K562 (cell line): ENCODE results near the gene PACRG. TPM values are rescaled to one million over a fixed set of nuclear protein-coding genes. Genes with fewer than 3 reads are reported as not detected.

Experiments
- ATAC-seq: fragments of 200-7000 bp; cut with Tn5 transposase; 3 replicates; pipeline ENCODE4 v1.9.1; 2020; ENCODE audit warnings: moderate library complexity
- BruUV-seq: library from RNA; stranded (reverse); fragments of 400-500 nt; replicated peaks from 2 replicates; lab custom pipeline; 2021; lab: Mats Ljungman, UMichigan
- CTCF ChIA-PET: fragments of 300-600 bp; formaldehyde crosslinking; extraction: SDS; loops from one replicate; lab custom pipeline; 2021; ENCODE audit warnings: low intra/inter-chr PET ratio; lab: Yijun Ruan, JAX
- POLR2A ChIA-PET: fragments of 300-600, 350-650 bp; sonication (Branson Sonifier 250); formaldehyde crosslinking; extraction: SDS; loops from one replicate; lab custom pipeline; 2021; ENCODE audit warnings: antibody characterized with exemption, inconsistent platforms; lab: Yijun Ruan, JAX
- DNase-seq, 4 experiments: peaks; one replicate each; pipeline versions ENCODE4 v3.0.0 to v3.0.0-alpha.2; 2011 to 2018; ENCODE audit warnings: low spot score in 3 of 4, mixed read lengths in 3 of 4; ENCODE audit errors: extremely low read depth in 1 of 4
- FAIRE-seq: peaks from 2 replicates; lab custom pipeline; 2011; peaks lifted over from hg19 to GRCh38; lab: Jason Lieb, UNC
- H2AFZ ChIP-seq: 2 replicates; pipeline ENCODE4 v1.6.0; 2011; ENCODE audit warnings: low read depth, low read length, control low read depth, inconsistent platforms
- H3K27ac ChIP-seq: fragments of 200-600 bp; 3 replicates; pipeline ENCODE4 v1.8.0; 2011; ENCODE audit warnings: low read depth, mild to moderate bottlenecking, control low read depth, inconsistent platforms, low read length, moderate library complexity, mixed read lengths; ENCODE audit errors: extremely low read depth
- H3K27me3 ChIP-seq, 2 experiments: fragments of 300-600 bp in 1 of 2; 2 replicates in 1 of 2; 3 replicates in 1 of 2; pipeline versions ENCODE4 v1.6.0 to v1.8.0; 2011; ENCODE audit warnings: inconsistent platforms in 2 of 2, low read length in 2 of 2, mild to moderate bottlenecking in 1 of 2, mixed read lengths in 1 of 2, moderate library complexity in 1 of 2; ENCODE audit not compliant: control insufficient read depth in 2 of 2, insufficient read depth in 2 of 2
- H3K36me3 ChIP-seq: fragments of 300-600 bp; 3 replicates; pipeline ENCODE4 v1.8.0; 2011; ENCODE audit warnings: mild to moderate bottlenecking, low read length, inconsistent platforms; ENCODE audit not compliant: control insufficient read depth, insufficient read depth
- H3K4me1 ChIP-seq, 2 experiments: fragments of 200-600 bp in 1 of 2; replicated peaks in 1 of 2; 2 replicates in 1 of 2; 3 replicates in 1 of 2; pipeline versions ENCODE4 v1.5.1 to v1.8.0; 2011; ENCODE audit warnings: inconsistent platforms in 2 of 2, low read length in 2 of 2, mild to moderate bottlenecking in 1 of 2, mixed read lengths in 1 of 2, moderate library complexity in 1 of 2; ENCODE audit not compliant: control insufficient read depth in 2 of 2, insufficient read depth in 2 of 2
- H3K4me2 ChIP-seq: 2 replicates; pipeline ENCODE4 v1.6.1; 2011; ENCODE audit warnings: low read length, control low read depth, inconsistent platforms, mixed read lengths; ENCODE audit not compliant: insufficient read depth
- H3K4me3 ChIP-seq: fragments of 200-600 bp; sonication (generic), shearing (Covaris generic); 2 replicates; pipeline ENCODE4 v1.5.1; 2016; ENCODE audit warnings: control low read depth, inconsistent platforms
- H3K79me2 ChIP-seq: fragments of 200-600 bp; 3 replicates; pipeline ENCODE4 v1.8.0; 2011; ENCODE audit warnings: low read length, inconsistent platforms; ENCODE audit not compliant: control insufficient read depth, insufficient read depth
- H3K9ac ChIP-seq, 2 experiments: 2 replicates each; pipeline versions ENCODE4 v1.6.0 to v1.6.1; 2011; ENCODE audit warnings: low read depth in 2 of 2, low read length in 2 of 2, control low read depth in 1 of 2, inconsistent platforms in 1 of 2, mild to moderate bottlenecking in 1 of 2, mixed read lengths in 1 of 2; ENCODE audit not compliant: insufficient read depth in 1 of 2
- H3K9me1 ChIP-seq: one replicate; pipeline ENCODE4 v1.6.0; 2011; ENCODE audit warnings: inconsistent platforms, mild to moderate bottlenecking, low read length, moderate library complexity; ENCODE audit not compliant: control insufficient read depth, insufficient read depth
- H3K9me3 ChIP-seq: replicated peaks from 2 replicates; pipeline ENCODE4 v1.5.1; 2011; ENCODE audit warnings: low read depth, low read length, inconsistent platforms; ENCODE audit not compliant: control insufficient read depth, insufficient read depth
- H4K20me1 ChIP-seq: replicated peaks from 2 replicates; pipeline ENCODE4 v1.6.1; 2011; ENCODE audit warnings: low read length, inconsistent platforms, mixed read lengths; ENCODE audit not compliant: control insufficient read depth, insufficient read depth
- CAMTA2 ChIP-seq: fragments of 250-450 bp; sonication (Bioruptor Pico); conservative IDR thresholded peaks from 2 replicates; pipeline ENCODE4 v1.5.1; 2022
- PHB2 ChIP-seq: fragments of 450-650 bp; IDR thresholded peaks from 2 replicates; pipeline ENCODE4 v1.6.1; 2017; ENCODE audit warnings: low read depth
- RBM22 ChIP-seq: fragments of 200-400 bp; formaldehyde crosslinking; IDR thresholded peaks from 2 replicates; pipeline ENCODE4 v1.6.1; 2018; ENCODE audit warnings: low read length, low read depth; ENCODE audit not compliant: poor library complexity, severe bottlenecking
- SRSF1 ChIP-seq: fragments of 200-400 bp; formaldehyde crosslinking; IDR thresholded peaks from 2 replicates; pipeline ENCODE4 v1.6.1; 2017; ENCODE audit warnings: mild to moderate bottlenecking, low read depth, low read length, moderate library complexity
- WGBS: fragments of 100-300 bp; shearing (Covaris generic); methylation state at CpG from one replicate; pipeline ENCODE4 v1.1.6; 2016; ENCODE audit warnings: low coverage, mixed read lengths; ENCODE audit not compliant: insufficient coverage; ENCODE audit errors: missing lambda C conversion rate; 5-methylcytosine and 5-hydroxymethylcytosine counted together
- in situ Hi-C: fragments of 300-500 bp; cut with MboI; formaldehyde crosslinking; loops from 4 replicates; pipeline ENCODE4 v1.15.0; 2018; ENCODE audit warnings: inconsistent platforms, mixed read lengths
- intact Hi-C: fragments of 100-400 bp; cut with micrococcal nuclease; formaldehyde crosslinking; loops from 2 replicates; pipeline ENCODE4 v1.14.2; 2022
- polyA plus RNA-seq, 8 experiments: library from polyadenylated mRNA; depleted of rRNA in 4 of 8; stranded (reverse) in 5 of 8; unstranded in 3 of 8; fragments of >200 nt; fragmentation: Nextera tagmentation in 2 of 8; fragmentation: Illumina TruSeq in 1 of 8; extraction: Ambion mirVana in 2 of 8; extraction: Trizol in 1 of 8; gene quantifications; 2 replicates each; pipeline versions ENCODE4 v1.2.1 to v1.2.3, GENCODE V29; 2011 to 2014; ENCODE audit warnings: inconsistent platforms in 1 of 8, missing spikeins in 1 of 8
- total RNA-seq, 7 experiments: library from RNA; depleted of rRNA in 6 of 7; stranded (reverse); fragments of >200 nt in 6 of 7; fragmentation: Illumina TruSeq in 2 of 7; extraction: Trizol in 2 of 7; gene quantifications; 2 replicates each; pipeline versions ENCODE4 v1.2.1 to v1.2.3, GENCODE V29; 2011 to 2021; ENCODE audit warnings: low replicate concordance in 1 of 7
- TF ChIP-seq, protein P1 (sequence below): fragments of 250-450 bp; sonication (Bioruptor Pico); IDR thresholded peaks from 2 replicates; pipeline ENCODE4 v1.4.0; 2020
- TF ChIP-seq, protein P2 (sequence below): IDR thresholded peaks from 2 replicates; pipeline ENCODE4 v1.6.1; 2012; ENCODE audit warnings: low read depth, low read length, improper control_type of control experiment, borderline replicate concordance

PACRG gene
- total and polyA plus RNA-seq, 9 of the 15 experiments (the other 6 are each of a cell fraction or from before 2014, with no cell fraction given) = 0.04 TPM; not detected in 8

DNA sequence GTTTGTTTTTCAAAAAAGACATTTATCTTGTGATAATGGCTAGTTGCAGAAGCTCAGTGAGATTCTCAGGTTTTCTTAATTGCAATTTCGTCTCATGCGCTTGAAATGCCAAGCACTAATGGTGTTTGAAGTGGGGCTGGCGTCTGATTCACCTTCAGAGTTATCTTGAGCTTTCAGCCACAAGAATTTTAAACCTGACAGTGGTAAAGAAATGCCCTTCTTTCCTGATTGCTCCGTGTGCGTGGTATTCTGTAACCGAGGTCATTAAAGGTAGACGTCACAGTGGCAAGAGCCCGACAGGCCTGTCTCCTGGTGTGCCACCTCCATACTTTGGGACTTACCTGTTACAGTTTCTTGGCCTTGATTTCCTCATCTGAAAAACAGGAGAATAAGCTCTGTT, 560.3 kb downstream of the PACRG start:
- H3K27me3 ChIP-seq = peaks cover 47 to 68% of the 10 kb centered on the region in 2 experiments
- ATAC-seq (no peak), FAIRE-seq (no peak), DNase-seq (no peak)
- in situ Hi-C loops = no loop called here
- H3K36me3 ChIP-seq = no peaks in the 10 kb centered on the region
- TF ChIP-seq, protein P1, sequence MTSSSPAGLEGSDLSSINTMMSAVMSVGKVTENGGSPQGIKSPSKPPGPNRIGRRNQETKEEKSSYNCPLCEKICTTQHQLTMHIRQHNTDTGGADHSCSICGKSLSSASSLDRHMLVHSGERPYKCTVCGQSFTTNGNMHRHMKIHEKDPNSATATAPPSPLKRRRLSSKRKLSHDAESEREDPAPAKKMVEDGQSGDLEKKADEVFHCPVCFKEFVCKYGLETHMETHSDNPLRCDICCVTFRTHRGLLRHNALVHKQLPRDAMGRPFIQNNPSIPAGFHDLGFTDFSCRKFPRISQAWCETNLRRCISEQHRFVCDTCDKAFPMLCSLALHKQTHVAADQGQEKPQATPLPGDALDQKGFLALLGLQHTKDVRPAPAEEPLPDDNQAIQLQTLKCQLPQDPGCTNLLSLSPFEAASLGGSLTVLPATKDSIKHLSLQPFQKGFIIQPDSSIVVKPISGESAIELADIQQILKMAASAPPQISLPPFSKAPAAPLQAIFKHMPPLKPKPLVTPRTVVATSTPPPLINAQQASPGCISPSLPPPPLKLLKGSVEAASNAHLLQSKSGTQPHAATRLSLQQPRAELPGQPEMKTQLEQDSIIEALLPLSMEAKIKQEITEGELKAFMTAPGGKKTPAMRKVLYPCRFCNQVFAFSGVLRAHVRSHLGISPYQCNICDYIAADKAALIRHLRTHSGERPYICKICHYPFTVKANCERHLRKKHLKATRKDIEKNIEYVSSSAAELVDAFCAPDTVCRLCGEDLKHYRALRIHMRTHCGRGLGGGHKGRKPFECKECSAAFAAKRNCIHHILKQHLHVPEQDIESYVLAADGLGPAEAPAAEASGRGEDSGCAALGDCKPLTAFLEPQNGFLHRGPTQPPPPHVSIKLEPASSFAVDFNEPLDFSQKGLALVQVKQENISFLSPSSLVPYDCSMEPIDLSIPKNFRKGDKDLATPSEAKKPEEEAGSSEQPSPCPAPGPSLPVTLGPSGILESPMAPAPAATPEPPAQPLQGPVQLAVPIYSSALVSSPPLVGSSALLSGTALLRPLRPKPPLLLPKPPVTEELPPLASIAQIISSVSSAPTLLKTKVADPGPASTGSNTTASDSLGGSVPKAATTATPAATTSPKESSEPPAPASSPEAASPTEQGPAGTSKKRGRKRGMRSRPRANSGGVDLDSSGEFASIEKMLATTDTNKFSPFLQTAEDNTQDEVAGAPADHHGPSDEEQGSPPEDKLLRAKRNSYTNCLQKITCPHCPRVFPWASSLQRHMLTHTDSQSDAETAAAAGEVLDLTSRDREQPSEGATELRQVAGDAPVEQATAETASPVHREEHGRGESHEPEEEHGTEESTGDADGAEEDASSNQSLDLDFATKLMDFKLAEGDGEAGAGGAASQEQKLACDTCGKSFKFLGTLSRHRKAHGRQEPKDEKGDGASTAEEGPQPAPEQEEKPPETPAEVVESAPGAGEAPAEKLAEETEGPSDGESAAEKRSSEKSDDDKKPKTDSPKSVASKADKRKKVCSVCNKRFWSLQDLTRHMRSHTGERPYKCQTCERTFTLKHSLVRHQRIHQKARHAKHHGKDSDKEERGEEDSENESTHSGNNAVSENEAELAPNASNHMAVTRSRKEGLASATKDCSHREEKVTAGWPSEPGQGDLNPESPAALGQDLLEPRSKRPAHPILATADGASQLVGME (CRISPR knock-in tag) = no peak
- TF ChIP-seq SRSF1 (no peak), RBM22 (no peak), CAMTA2 (CRISPR knock-in tag) (no peak), PHB2 (no peak)
- TF ChIP-seq, protein P2, sequence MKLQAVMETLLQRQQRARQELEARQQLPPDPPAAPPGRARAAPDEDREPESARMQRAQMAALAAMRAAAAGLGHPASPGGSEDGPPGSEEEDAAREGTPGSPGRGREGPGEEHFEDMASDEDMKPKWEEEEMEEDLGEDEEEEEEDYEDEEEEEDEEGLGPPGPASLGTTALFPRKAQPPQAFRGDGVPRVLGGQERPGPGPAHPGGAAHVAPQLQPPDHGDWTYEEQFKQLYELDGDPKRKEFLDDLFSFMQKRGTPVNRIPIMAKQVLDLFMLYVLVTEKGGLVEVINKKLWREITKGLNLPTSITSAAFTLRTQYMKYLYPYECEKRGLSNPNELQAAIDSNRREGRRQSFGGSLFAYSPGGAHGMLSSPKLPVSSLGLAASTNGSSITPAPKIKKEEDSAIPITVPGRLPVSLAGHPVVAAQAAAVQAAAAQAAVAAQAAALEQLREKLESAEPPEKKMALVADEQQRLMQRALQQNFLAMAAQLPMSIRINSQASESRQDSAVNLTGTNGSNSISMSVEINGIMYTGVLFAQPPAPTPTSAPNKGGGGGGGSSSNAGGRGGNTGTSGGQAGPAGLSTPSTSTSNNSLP = no peak
- H3K4me1 ChIP-seq = peaks cover 0 to 3% of the 10 kb centered on the region in 2 experiments; a peak in 1 of 5 replicates
- intact Hi-C loops = no loop called here
- CTCF ChIA-PET = no interaction called here
- no peak overlapping the region for H3K27ac ChIP-seq
- no peaks in the 10 kb centered on the region for H4K20me1 ChIP-seq
- POLR2A ChIA-PET = interaction anchor here (0.6 to 1.0 kb wide), 2 partner anchors 14 to 48 kb away, joined by 3 read pairs; no protein-coding TSS in a partner anchor
- no peak overlapping the region for H3K4me2 ChIP-seq
- 4% methylated on average over 8 of the region's 8 CpGs for WGBS
- no peaks in the 10 kb centered on the region for H3K79me2 ChIP-seq
- H3K9ac ChIP-seq = no peak overlapping the region
- no peaks in the 10 kb centered on the region for H3K9me3 ChIP-seq
- no TSS peak for BruUV-seq
- H2AFZ ChIP-seq = no peak overlapping the region
- H3K4me3 ChIP-seq = no peak overlapping the region
- H3K9me1 ChIP-seq = no peaks in the 10 kb centered on the region
